HG03159 (cell line): ENCODE measurements around the gene KDM2B.
"Not testable (repeated sequence)": the region's sequence is repeated elsewhere in the genome, so short reads cannot be mapped to it uniquely, and the experiment has no call there.

Experiments
- ATAC-seq: cut with Tn5 transposase; IDR thresholded peaks from one replicate; pipeline ENCODE4 v1.9.1; 2021; ENCODE audit warnings: mild to moderate bottlenecking, moderate library complexity; ENCODE audit not compliant: unreplicated experiment

The KDM2B gene

DNA sequence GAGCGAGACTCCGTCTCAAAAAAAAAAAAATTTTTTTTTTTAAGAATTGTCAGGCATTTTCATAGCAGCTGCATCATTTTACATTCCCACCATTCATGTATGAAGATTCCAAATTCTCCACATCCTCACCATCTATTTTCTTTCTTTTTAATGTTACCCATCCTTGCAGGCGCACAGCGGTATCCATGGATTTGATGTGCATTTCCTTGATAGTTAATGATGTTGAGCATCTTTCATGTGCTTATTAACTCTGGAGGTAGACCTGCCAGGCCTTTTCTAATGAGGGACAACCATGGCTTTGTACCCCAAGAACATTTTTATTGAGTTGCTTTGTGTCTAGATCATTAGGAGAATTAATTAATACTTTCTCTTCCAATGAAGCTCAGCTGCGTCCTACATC is 182.5 kb downstream of the KDM2B start:
- ATAC-seq = no peak

DNA sequence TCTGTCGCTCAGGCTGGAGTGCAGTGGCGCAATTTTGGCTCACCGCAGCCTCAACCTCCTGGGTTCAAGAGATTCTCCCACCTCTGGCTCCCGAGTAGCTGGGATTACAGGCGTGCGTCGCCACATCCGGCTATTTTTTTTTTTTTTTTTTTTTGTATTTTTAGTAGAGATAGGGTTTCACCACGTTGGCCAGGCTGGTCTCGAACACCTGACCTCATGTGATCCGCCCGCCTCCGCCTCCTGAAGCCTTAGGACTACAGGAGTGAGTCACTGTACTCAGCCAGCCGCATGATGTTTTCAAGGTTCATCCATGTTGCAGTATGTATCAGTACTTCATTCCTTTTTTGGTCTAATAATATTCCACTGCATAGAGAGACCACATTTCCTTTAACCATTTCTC is 183.3 kb downstream of the KDM2B start:
- no peak for ATAC-seq

DNA sequence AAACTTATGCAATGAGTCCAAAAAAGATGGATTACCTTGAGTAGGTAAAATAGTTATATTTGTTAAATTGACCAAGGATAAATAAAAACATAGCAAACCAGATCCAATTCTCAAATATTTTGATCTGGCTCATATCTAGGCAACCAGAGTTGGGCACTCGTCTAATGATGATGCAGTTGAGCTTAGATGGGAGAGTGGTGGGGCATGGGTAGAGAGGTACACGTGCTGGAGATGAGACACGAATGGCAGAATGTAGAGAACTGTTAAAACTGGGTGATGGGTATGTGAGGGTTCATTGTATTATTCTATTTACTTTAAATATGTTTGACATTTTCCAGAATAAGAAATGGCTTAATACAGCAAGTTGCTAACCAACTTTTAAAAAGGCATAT is 188.5 kb downstream of the KDM2B start:
- ATAC-seq = no peak

DNA sequence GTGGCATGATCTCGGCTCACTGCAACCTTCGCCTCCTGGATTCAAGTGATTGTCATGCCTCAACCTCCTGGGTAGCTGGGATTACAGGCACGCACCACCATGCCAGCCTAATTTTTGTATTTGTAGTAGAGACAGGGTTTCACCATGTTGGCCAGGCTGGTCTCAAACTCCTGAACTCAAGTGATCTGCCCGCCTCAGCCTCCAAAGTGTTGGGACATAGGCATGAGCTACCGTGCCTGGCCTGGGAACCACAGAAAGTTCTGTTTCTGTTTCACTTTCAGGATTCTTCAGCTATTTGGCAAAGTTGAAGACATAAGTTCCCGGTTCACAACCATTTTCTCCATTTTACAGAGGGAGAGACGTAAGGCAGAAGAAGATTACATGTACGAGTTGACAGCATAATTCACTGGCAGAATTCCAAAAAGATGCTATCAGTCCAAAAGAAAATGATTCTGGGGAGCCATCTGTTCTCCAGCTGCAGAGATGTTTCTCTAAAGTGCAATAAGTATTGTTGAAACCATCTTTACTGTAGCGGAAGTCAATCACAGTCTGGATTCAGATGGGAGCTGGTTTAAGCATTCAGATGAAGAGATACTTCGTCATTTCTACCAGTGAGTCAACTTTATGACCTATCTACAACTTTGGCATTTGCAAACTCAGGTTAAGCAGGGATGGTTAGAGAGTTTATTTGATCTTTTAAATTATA is 189.1 kb downstream of the KDM2B start:
- ATAC-seq = no peak

DNA sequence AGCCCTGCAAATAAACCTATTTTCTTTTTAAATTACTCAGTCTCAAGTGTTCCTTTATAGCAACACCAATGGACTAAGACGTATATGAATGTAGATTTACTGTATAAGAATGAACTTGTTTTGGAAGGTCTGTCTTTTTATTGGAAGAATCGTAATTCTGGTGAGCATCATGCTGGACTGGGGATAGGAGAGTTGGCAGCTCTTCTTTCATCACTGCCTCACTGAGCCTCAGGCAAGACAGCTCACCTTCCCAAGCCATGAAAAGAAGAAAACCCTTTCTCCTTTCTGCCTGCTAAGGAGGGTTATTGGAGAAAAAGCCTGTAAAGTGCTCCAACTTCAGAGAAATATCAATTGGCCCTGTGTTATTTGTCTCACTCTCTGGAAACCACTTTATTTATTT is 190.0 kb downstream of the KDM2B start:
- no peak for ATAC-seq

DNA sequence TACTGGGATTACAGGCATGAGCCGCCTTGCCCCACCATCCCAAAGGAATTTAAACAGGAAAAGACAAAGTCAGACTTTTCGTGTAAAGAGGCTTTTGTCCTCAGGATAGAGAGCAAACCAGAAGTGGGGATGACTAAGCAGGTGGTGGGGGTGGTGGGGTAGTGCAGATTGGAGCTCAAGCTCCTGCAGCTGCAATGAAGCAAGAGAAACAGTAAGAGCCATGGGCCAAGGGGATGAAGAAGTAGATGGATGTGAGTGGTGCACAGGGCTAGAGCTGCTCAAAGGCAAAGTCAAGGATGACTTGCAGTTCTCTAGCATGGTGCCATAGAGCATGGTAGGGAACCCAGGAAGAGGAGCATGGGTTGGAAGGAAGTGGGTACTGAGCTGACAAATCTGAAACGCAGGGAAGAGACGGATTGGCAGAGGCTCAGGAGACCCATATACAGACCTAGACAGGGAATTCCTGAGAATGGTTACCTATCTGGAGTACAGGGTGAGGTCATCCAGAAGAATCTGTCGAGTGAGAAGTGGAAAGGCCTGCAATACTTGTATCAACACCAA is 192.3 kb downstream of the KDM2B start:
- no peak for ATAC-seq

DNA sequence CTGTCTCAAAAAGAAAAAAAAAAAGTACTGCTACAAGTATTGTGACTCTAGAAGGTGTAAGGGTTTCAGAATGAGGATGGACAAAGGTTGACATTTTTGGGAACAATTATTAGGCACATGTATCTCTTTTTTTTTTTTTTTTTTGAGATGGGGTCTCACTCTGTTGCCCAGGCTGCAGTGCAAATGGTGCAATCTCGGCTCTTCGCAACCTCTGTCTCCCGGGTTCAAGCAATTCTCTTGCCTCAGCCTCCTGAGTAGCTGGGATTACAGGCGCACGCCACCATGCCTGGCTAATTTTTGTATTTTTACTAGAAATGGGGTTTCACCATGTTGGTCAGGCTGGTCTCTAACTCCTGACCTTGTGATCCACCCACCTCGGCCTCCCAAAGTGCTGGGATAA is 195.9 kb downstream of the KDM2B start:
- ATAC-seq = not testable (repeated sequence)

DNA sequence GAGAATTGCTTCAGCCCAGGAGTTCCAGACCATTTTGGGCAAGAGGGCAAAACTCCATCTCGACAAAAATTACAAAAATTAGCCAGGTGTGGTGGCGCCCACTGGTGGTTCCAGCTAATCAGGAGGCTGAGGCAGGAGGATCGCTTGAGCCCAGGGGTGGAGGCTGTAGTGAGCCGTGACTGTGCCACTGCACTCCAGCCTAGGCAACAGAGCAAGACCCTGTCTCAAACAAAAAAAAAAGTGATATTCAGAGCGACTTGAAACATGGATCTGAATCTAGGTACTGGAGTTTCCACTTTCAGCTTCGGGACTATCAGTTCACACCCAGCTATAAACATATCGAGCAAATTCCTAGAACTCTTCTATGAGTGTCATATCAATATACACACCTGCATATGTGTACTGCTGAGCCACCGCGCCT is 197.2 kb downstream of the KDM2B start:
- ATAC-seq = no peak

DNA sequence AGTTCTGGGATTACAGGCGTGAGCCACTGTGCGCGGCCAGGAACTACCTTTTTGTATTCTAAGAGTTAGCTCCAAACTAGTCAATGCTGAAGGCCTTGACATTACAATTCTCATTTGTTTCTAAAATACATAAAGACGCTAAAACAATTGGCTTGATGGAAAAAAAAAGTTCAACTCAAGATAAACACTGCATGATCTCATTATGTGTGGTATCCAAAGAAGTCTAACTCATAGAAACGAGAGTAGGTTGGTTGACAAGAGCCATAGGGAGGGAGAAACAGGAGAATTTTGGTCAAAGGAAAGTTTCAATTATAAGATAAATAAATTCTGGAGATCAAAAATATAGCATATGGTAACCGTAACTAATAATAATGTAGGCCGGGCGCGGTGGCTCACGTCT is 200.9 kb downstream of the KDM2B start:
- ATAC-seq = no peak
